Nephron progenitor cell (in vitro differentiated cells): ENCODE results near the gene UBAP2.

Source experiments
- DNase-seq: peaks from one replicate; pipeline ENCODE4 v3.0.0; 2021
- H3K27ac Mint-ChIP-seq: 2 replicates; pipeline ENCODE4 v1.8.0; 2021; ENCODE audit warnings: mild to moderate bottlenecking, moderate library complexity, mixed read lengths
- H3K27me3 Mint-ChIP-seq: 2 replicates; pipeline ENCODE4 v1.8.0; 2021; ENCODE audit warnings: mild to moderate bottlenecking, low read depth, mixed read lengths; ENCODE audit not compliant: poor library complexity
- H3K36me3 Mint-ChIP-seq: 2 replicates; pipeline ENCODE4 v1.8.0; 2021; ENCODE audit warnings: low read depth, mixed read lengths
- H3K4me1 Mint-ChIP-seq: 2 replicates; pipeline ENCODE4 v1.8.0; 2021; ENCODE audit warnings: mixed read lengths
- H3K4me3 Mint-ChIP-seq: 2 replicates; pipeline ENCODE4 v1.8.0; 2021; ENCODE audit warnings: mild to moderate bottlenecking, moderate library complexity, mixed read lengths
- H3K9me3 Mint-ChIP-seq: 2 replicates; pipeline ENCODE4 v1.8.0; 2021; ENCODE audit warnings: mild to moderate bottlenecking, moderate library complexity, mixed read lengths
- CTCF ChIP-seq: fragments of 200-600 bp; sonication (generic); IDR thresholded peaks from 2 replicates; pipeline ENCODE4 v1.5.0; 2021; ENCODE audit warnings: antibody characterized with exemption

Gene UBAP2

DNA sequence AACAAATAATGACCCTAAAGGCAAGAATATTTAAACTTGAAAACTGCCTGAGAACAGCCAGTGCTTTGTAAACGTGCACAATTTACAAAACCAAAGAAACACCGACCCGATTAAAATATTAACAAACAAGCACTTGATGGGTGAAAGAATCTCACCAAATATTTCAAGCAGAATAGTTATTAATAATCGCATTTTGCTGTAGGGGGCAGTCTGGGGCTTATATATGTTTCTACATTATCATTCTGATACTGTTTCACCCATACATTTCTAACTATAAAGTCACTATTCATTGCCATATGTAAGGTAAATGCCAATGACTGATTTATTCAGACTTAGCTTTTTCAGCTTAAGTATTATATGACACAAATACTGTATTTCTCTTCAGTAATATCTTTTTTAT, 37.7 kb downstream of the UBAP2 start:
- peaks cover 50% of the 10 kb centered on the region for H3K36me3 Mint-ChIP-seq
- no peaks in the 10 kb centered on the region for H3K9me3 Mint-ChIP-seq
- no peaks in the 10 kb centered on the region for H3K4me1 Mint-ChIP-seq
- no peak overlapping the region for H3K4me3 Mint-ChIP-seq
- no peak for DNase-seq
- TF ChIP-seq CTCF, result no peak
- no peaks in the 10 kb centered on the region for H3K27me3 Mint-ChIP-seq
- H3K27ac Mint-ChIP-seq, result no peak overlapping the region

DNA sequence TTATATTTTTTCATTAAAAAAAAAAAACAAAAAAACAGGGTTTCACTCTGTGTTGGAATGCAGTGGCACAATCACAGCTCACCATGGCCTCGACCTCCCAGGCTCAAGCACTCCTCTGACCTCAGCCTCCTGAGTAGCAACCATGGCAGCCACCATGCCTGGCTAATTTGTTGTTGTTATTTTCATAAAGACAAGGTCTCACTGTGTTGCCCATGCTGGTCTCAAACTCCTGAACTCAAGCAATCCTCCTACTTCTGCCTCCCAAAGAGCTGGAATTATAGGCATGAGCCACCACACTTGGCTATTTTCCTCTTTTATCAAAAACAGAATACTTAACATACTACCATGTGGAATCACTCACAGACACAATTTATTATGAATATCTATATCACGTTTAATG, 46.7 kb downstream of the UBAP2 start:
- no peaks in the 10 kb centered on the region for H3K27me3 Mint-ChIP-seq
- H3K9me3 Mint-ChIP-seq, result no peaks in the 10 kb centered on the region
- peaks cover 8% of the 10 kb centered on the region for H3K4me1 Mint-ChIP-seq
- H3K27ac Mint-ChIP-seq, result peak overlapping the region; percentile 15
- no peak overlapping the region for H3K4me3 Mint-ChIP-seq
- H3K36me3 Mint-ChIP-seq, result peaks cover 58% of the 10 kb centered on the region
- TF ChIP-seq CTCF, result no peak
- no peak for DNase-seq

GRCh38 chr9:34001298-34001697, 47.4 kb downstream of the UBAP2 start:
- DNase-seq, result no peak
- peaks cover 57% of the 10 kb centered on the region for H3K36me3 Mint-ChIP-seq
- no peaks in the 10 kb centered on the region for H3K9me3 Mint-ChIP-seq
- no peak overlapping the region for H3K4me3 Mint-ChIP-seq
- no peaks in the 10 kb centered on the region for H3K27me3 Mint-ChIP-seq
- no peak for TF ChIP-seq CTCF
- peak overlapping the region; percentile 15 for H3K27ac Mint-ChIP-seq
- peaks cover 8% of the 10 kb centered on the region for H3K4me1 Mint-ChIP-seq

DNA sequence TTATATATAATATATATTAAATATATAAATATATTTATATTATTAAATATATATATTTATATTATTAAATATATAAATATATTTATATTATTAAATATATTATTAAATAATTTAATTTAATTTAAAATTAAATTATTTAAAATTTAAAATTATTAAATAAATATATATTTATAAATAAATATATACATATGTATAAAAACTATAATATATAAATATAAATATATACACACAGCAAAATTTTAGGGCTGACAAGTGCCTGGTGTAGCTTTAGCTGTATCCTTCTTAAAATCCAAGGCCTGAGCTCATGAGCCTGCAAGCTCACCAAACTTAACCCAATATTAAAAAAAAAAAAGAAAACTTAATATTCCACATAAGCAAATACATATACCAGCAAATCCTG, 53.2 kb downstream of the UBAP2 start:
- TF ChIP-seq CTCF, result no peak
- H3K36me3 Mint-ChIP-seq, result peaks cover 38% of the 10 kb centered on the region
- peak overlapping the region; percentile 40 for H3K27ac Mint-ChIP-seq
- H3K27me3 Mint-ChIP-seq, result no peaks in the 10 kb centered on the region
- H3K9me3 Mint-ChIP-seq, result no peaks in the 10 kb centered on the region
- no peaks in the 10 kb centered on the region for H3K4me1 Mint-ChIP-seq
- H3K4me3 Mint-ChIP-seq, result no peak overlapping the region
- DNase-seq, result no peak

- peaks cover 44% of the 10 kb centered on the region for H3K36me3 Mint-ChIP-seq
- no peaks in the 10 kb centered on the region for H3K4me1 Mint-ChIP-seq
- peak overlapping the region; percentile 16 for H3K27ac Mint-ChIP-seq
- H3K4me3 Mint-ChIP-seq, result no peak overlapping the region
- no peak for DNase-seq
- no peaks in the 10 kb centered on the region for H3K27me3 Mint-ChIP-seq
- TF ChIP-seq CTCF, result no peak
- H3K9me3 Mint-ChIP-seq, result no peaks in the 10 kb centered on the region
Measured at GRCh38 chr9:33993104-33993503, 55.6 kb downstream of the UBAP2 start.

DNA sequence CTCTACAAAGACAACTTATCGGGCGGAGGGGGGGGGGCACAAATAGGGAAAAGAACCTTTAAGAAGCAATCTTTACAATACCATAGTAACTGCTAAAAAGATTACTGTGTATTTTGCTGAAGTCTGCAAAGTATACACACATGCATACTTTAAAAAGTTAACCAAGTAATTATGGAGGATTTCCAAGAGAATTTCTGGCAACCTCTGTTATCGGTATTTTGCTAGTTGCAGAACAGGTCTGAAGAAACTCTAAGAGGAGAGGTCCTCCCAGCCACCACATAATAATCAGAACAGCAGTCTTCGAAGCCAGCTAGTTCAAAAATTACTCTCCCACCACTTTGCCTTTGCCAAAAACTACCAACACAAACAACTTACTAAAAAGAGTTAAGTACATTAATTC, 56.1 kb downstream of the UBAP2 start:
- Mint-ChIP-seq H3K27ac (no peak overlapping the region), H3K36me3 (peaks cover 46% of the 10 kb centered on the region), H3K9me3 (no peaks in the 10 kb centered on the region), H3K4me3 (no peak overlapping the region), H3K4me1 (no peaks in the 10 kb centered on the region), H3K27me3 (no peaks in the 10 kb centered on the region)
- no peak for DNase-seq
- no peak for TF ChIP-seq CTCF
